SH-SY5Y (cell line): Measurements from ENCODE around the gene ZNF660.

Source experiments
- GATA2 ChIP-seq: IDR thresholded peaks from 2 replicates; pipeline ENCODE4 v1.6.1; 2011; ENCODE audit warnings: mild to moderate bottlenecking, low read depth, low read length
- GATA3 ChIP-seq: IDR thresholded peaks from 2 replicates; pipeline ENCODE4 v1.6.1; 2011; ENCODE audit warnings: low read depth, mild to moderate bottlenecking, low read length, moderate library complexity

DNA sequence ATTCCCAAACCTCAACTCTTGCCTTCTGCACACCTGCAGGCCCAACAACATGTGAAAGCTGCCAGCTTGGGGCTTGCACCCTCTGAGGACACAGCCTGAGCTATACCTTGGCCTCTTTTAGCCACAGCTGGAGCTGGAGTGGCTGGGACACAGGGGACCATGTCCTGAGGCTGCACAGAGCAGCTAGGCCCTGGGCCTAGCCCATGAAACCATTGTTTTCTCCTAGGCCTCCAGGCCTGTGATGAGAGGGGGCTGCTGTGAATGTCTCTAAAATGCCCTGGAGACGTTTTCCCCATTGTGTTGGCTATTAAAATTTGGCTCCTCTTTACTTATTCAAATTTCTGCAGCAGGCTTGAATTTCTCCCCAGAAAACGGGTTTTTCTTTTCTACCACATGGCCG is 22.6 kb upstream of the ZNF660 start:
- no peak for TF ChIP-seq GATA3
- TF ChIP-seq GATA2 = no peak
